ENCODE results near the gene ARL4D.
"Not testable (repeated sequence)": the region's sequence is repeated elsewhere in the genome, so short reads cannot be mapped to it uniquely, and the experiment has no call there.

The ARL4D gene

GRCh38 chr17:43369986-43370385, 28.8 kb upstream of the ARL4D start:
- no peak for ATAC-seq

GRCh38 chr17:43371227-43371821, 27.5 kb upstream of the ARL4D start:
- no peak for ATAC-seq

- ATAC-seq = no peak
These were observed 26.4 kb upstream of the ARL4D start for GRCh38 chr17:43372273-43372911.

GRCh38 chr17:43373356-43373755, 25.4 kb upstream of the ARL4D start:
- ATAC-seq = no peak

GRCh38 chr17:43375915-43376314, 22.9 kb upstream of the ARL4D start:
- ATAC-seq = not testable (repeated sequence)

- no peak for ATAC-seq
These were observed 21.6 kb upstream of the ARL4D start for GRCh38 chr17:43377056-43377810.

- ATAC-seq = no peak
These were observed 20.0 kb upstream of the ARL4D start for GRCh38 chr17:43378766-43379165.

GRCh38 chr17:43380307-43380706, 18.5 kb upstream of the ARL4D start:
- no peak for ATAC-seq

GRCh38 chr17:43381204-43381603, 17.6 kb upstream of the ARL4D start:
- ATAC-seq = no peak

- ATAC-seq = no peak
These were observed 17.2 kb upstream of the ARL4D start for GRCh38 chr17:43381621-43382020.

GRCh38 chr17:43382776-43383175, 16.0 kb upstream of the ARL4D start:
- no peak for ATAC-seq

GRCh38 chr17:43383372-43383771, 15.4 kb upstream of the ARL4D start:
- no peak for ATAC-seq

GRCh38 chr17:43383826-43384475, 14.8 kb upstream of the ARL4D start:
- ATAC-seq = no peak

GRCh38 chr17:43384476-43384862, 14.3 kb upstream of the ARL4D start:
- no peak for ATAC-seq

GRCh38 chr17:43385046-43385831, 13.6 kb upstream of the ARL4D start:
- no peak for ATAC-seq

GRCh38 chr17:43388359-43389045, 10.3 kb upstream of the ARL4D start:
- ATAC-seq = peak; percentile 77 to 82

GRCh38 chr17:43389046-43389947, 9.5 kb upstream of the ARL4D start:
- ATAC-seq = peak; percentile 81

- no peak for ATAC-seq
These were observed 6.4 kb upstream of the ARL4D start for GRCh38 chr17:43392397-43392796.

- peak; percentile 54 to 56 for ATAC-seq
These were observed 4.8 kb upstream of the ARL4D start for GRCh38 chr17:43393944-43394482.

GRCh38 chr17:43394696-43395095, 4.1 kb upstream of the ARL4D start:
- not testable (repeated sequence) for ATAC-seq

- no peak for ATAC-seq
These were observed 3.6 kb upstream of the ARL4D start for GRCh38 chr17:43395165-43395564.
